ENCODE data around the gene EGFLAM.
"Not testable (repeated sequence)": the region's sequence is repeated elsewhere in the genome, so short reads cannot be mapped to it uniquely, and the experiment has no call there.

The EGFLAM gene

GRCh38 chr5:38329132-38329715, 70.9 kb downstream of the EGFLAM start:
- no peak for DNase-seq (ENCODE audit: low read depth)

- DNase-seq (ENCODE audit: low read depth) = no peak
These were observed 71.8 kb downstream of the EGFLAM start for GRCh38 chr5:38330207-38330606.

GRCh38 chr5:38331831-38332230, 73.5 kb downstream of the EGFLAM start:
- DNase-seq (ENCODE audit: low read depth) = no peak

- not testable (repeated sequence) for DNase-seq (ENCODE audit: low read depth)
These were observed 74.8 kb downstream of the EGFLAM start for GRCh38 chr5:38333181-38333580.

GRCh38 chr5:38338455-38338854, 80.1 kb downstream of the EGFLAM start:
- DNase-seq (ENCODE audit: low read depth) = no peak

- DNase-seq (ENCODE audit: low read depth) = no peak
These were observed 81.1 kb downstream of the EGFLAM start for GRCh38 chr5:38339446-38339845.

- no peak for DNase-seq (ENCODE audit: low read depth)
These were observed 82.7 kb downstream of the EGFLAM start for GRCh38 chr5:38341056-38341455.

GRCh38 chr5:38341641-38342040, 83.3 kb downstream of the EGFLAM start:
- no peak for DNase-seq (ENCODE audit: low read depth)

GRCh38 chr5:38342261-38342660, 83.9 kb downstream of the EGFLAM start:
- no peak for DNase-seq (ENCODE audit: low read depth)

- no peak for DNase-seq (ENCODE audit: low read depth)
These were observed 86.5 kb downstream of the EGFLAM start for GRCh38 chr5:38344891-38345290.

- DNase-seq (ENCODE audit: low read depth) = no peak
These were observed 88.2 kb downstream of the EGFLAM start for GRCh38 chr5:38346593-38346992.

GRCh38 chr5:38347040-38347763, 88.8 kb downstream of the EGFLAM start:
- DNase-seq (ENCODE audit: low read depth) = no peak

GRCh38 chr5:38347896-38348295, 89.5 kb downstream of the EGFLAM start:
- DNase-seq (ENCODE audit: low read depth) = no peak

- DNase-seq (ENCODE audit: low read depth) = no peak
These were observed 102.1 kb downstream of the EGFLAM start for GRCh38 chr5:38360323-38361061.

GRCh38 chr5:38362713-38363112, 104.4 kb downstream of the EGFLAM start:
- DNase-seq (ENCODE audit: low read depth) = no peak

GRCh38 chr5:38364825-38365224, 106.5 kb downstream of the EGFLAM start:
- no peak for DNase-seq (ENCODE audit: low read depth)

- DNase-seq (ENCODE audit: low read depth) = no peak
These were observed 109.1 kb downstream of the EGFLAM start for GRCh38 chr5:38367410-38367809.

GRCh38 chr5:38367966-38368365, 109.6 kb downstream of the EGFLAM start:
- no peak for DNase-seq (ENCODE audit: low read depth)

GRCh38 chr5:38369692-38370091, 111.3 kb downstream of the EGFLAM start:
- no peak for DNase-seq (ENCODE audit: low read depth)

- no peak for DNase-seq (ENCODE audit: low read depth)
These were observed 112.2 kb downstream of the EGFLAM start for GRCh38 chr5:38370358-38371100.

- DNase-seq (ENCODE audit: low read depth) = no peak
These were observed 113.2 kb downstream of the EGFLAM start for GRCh38 chr5:38371596-38371995.

- no peak for DNase-seq (ENCODE audit: low read depth)
These were observed 115.4 kb downstream of the EGFLAM start for GRCh38 chr5:38373743-38374142.

All from T follicular helper cell (primary cell).